Ascending aorta (tissue), 2 donors: Measurements from ENCODE around the gene CACNA2D3. TPM values are rescaled to one million over a fixed set of nuclear protein-coding genes. Genes with fewer than 3 reads are reported as not detected.

ENCODE experiments used
- DNase-seq, 2 donors: peaks; one replicate each; pipeline ENCODE4 v3.0.0-alpha.2; 2019; ENCODE audit warnings: low spot score in 2 of 2
- H3K27ac ChIP-seq, 2 donors: fragments of 200-600 bp; sonication (generic); one replicate each; pipeline ENCODE4 v1.5.1; 2016 to 2017; ENCODE audit warnings: mild to moderate bottlenecking in 1 of 2
- H3K27me3 ChIP-seq: fragments of 200-600 bp; sonication (generic); one replicate; pipeline ENCODE4 v1.5.1; 2017
- H3K36me3 ChIP-seq, 2 donors: fragments of 200-600 bp; sonication (generic); one replicate each; pipeline ENCODE4 v1.5.1; 2016
- H3K4me1 ChIP-seq, 2 donors: fragments of 200-600 bp; sonication (generic); one replicate each; pipeline ENCODE4 v1.5.1; 2016 to 2017; ENCODE audit warnings: mild to moderate bottlenecking in 1 of 2
- H3K4me3 ChIP-seq, 2 donors: fragments of 200-600 bp; sonication (generic); one replicate each; pipeline ENCODE4 v1.5.1; 2016 to 2017; ENCODE audit warnings: mild to moderate bottlenecking in 1 of 2
- H3K9me3 ChIP-seq, 2 donors: fragments of 200-600 bp; sonication (generic); one replicate each; pipeline ENCODE4 v1.5.1; 2016
- intact Hi-C: fragments of 100-400 bp; cut with DNase I; formaldehyde crosslinking; loops from one replicate; pipeline ENCODE4 v1.15.1; 2023
- total RNA-seq: library from RNA; depleted of rRNA; stranded (reverse); fragments of >200 nt; gene quantifications from one replicate; pipeline ENCODE4 v1.1.0, GENCODE V29; 2016
- TF ChIP-seq, protein P1 (sequence below), 3 experiments: fragments of 200-600 bp in 2 of 3; fragments of 450-650 bp in 1 of 3; sonication (generic) in 2 of 3; IDR thresholded peaks; one replicate each; pipeline ENCODE4 v1.5.1; 2016 to 2019; ENCODE audit warnings: antibody characterized with exemption in 3 of 3, mild to moderate bottlenecking in 1 of 3, moderate library complexity in 1 of 3

Gene CACNA2D3
- total RNA-seq, 1 donor from 2014 or later = not detected

DNA sequence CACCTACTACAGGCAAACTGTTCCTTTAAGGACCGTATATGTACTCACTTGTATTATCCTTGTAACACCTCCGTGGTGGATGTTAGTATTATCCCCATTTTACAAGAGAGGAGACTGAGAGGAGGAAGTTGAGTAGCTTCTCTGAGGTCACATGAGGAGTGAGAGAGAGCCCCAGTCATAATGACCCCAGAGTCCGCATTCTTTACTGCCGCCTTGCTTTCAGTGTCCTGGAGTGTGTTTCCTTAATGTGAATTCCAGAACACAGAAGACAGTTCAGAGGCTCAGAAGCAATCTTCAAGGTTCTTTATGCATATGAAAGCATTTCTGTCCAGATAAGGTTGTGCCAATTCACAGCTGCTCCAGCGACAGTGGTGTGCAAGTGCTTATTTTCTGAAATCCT lies 199.2 kb downstream of the CACNA2D3 start:
- TF ChIP-seq, protein P1, sequence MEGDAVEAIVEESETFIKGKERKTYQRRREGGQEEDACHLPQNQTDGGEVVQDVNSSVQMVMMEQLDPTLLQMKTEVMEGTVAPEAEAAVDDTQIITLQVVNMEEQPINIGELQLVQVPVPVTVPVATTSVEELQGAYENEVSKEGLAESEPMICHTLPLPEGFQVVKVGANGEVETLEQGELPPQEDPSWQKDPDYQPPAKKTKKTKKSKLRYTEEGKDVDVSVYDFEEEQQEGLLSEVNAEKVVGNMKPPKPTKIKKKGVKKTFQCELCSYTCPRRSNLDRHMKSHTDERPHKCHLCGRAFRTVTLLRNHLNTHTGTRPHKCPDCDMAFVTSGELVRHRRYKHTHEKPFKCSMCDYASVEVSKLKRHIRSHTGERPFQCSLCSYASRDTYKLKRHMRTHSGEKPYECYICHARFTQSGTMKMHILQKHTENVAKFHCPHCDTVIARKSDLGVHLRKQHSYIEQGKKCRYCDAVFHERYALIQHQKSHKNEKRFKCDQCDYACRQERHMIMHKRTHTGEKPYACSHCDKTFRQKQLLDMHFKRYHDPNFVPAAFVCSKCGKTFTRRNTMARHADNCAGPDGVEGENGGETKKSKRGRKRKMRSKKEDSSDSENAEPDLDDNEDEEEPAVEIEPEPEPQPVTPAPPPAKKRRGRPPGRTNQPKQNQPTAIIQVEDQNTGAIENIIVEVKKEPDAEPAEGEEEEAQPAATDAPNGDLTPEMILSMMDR (IDR thresholded peaks at IDR 0.05) = no peak
- no peaks in the 10 kb centered on the region for H3K9me3 ChIP-seq
- no peak overlapping the region for H3K27ac ChIP-seq
- no peaks in the 10 kb centered on the region for H3K36me3 ChIP-seq
- H3K27me3 ChIP-seq = no peaks in the 10 kb centered on the region
- intact Hi-C loops = no loop called here
- no peak for DNase-seq
- H3K4me3 ChIP-seq = no peak overlapping the region
- no peaks in the 10 kb centered on the region for H3K4me1 ChIP-seq

DNA sequence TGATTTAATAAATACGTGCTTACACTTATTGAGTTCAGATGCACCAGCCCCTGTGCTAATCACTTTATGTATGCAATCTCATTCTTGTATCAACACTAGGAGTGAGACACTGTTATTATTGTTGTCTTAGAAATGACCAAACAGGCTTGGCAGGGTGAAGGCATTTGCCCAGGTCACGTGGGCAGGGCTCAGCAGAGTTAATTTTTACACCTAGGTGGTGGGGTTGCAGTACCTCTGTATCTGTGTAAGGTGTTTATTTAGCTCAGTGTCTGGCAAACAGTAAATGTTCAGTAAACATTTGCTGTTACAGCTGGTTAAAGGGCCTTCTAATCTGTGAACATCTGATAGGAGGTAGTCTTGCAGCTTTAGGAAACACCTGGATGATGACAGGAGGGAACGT lies 200.0 kb downstream of the CACNA2D3 start:
- H3K27ac ChIP-seq = no peak overlapping the region
- H3K4me1 ChIP-seq = no peaks in the 10 kb centered on the region
- TF ChIP-seq, protein P1 (IDR thresholded peaks at IDR 0.05) = no peak
- H3K9me3 ChIP-seq = no peaks in the 10 kb centered on the region
- H3K36me3 ChIP-seq = no peaks in the 10 kb centered on the region
- H3K4me3 ChIP-seq = no peak overlapping the region
- no peaks in the 10 kb centered on the region for H3K27me3 ChIP-seq
- DNase-seq = no peak
- intact Hi-C loops = no loop called here

DNA sequence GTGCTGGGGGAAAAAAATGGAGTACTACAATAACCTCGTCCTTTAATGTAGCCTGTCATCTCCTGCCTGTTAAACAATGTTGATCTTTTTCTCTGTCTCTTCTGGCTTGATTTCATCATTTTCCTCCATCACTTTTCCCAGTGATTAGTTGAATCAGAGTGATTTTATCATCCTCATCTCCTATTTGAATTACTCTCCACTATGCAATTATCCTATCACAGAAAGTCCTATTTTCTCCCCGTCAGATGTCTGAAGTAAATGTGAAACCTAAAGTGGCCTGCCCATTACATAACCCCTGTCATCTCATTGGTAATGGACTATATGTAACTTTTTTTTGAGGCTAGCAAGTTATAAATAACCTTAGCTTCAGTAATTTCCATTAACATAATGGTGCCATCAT lies 201.8 kb downstream of the CACNA2D3 start:
- intact Hi-C loops = no loop called here
- H3K27ac ChIP-seq = no peak overlapping the region
- no peaks in the 10 kb centered on the region for H3K9me3 ChIP-seq
- TF ChIP-seq, protein P1 (IDR thresholded peaks at IDR 0.05) = no peak
- H3K4me1 ChIP-seq = no peaks in the 10 kb centered on the region
- DNase-seq = no peak
- H3K4me3 ChIP-seq = no peak overlapping the region
- H3K27me3 ChIP-seq = no peaks in the 10 kb centered on the region
- H3K36me3 ChIP-seq = no peaks in the 10 kb centered on the region

DNA sequence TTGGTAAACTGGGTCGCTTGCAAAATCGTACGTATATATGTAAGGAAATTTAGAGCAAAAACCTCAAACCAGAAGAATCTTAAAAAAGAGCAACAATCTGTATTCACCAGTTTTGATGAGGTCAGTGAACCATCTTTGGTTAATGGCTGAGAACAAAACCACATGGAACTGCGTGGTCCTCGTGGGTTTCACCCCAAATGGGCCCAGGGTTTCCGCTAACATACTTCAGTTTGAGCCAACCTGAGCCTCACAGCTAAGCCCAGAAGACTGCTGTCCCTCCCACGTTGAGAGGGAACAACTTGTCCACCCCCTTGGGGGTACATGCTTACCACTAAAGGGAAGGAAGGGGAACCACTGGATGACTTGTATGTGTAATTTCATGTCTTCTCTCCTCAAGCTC lies 204.6 kb downstream of the CACNA2D3 start:
- intact Hi-C loops = no loop called here
- Histone ChIP-seq H3K27ac (no peak overlapping the region), H3K36me3 (no peaks in the 10 kb centered on the region), H3K27me3 (no peaks in the 10 kb centered on the region), H3K4me1 (no peaks in the 10 kb centered on the region), H3K4me3 (no peak overlapping the region), H3K9me3 (no peaks in the 10 kb centered on the region)
- TF ChIP-seq, protein P1 (IDR thresholded peaks at IDR 0.05) = no peak
- DNase-seq = no peak

DNA sequence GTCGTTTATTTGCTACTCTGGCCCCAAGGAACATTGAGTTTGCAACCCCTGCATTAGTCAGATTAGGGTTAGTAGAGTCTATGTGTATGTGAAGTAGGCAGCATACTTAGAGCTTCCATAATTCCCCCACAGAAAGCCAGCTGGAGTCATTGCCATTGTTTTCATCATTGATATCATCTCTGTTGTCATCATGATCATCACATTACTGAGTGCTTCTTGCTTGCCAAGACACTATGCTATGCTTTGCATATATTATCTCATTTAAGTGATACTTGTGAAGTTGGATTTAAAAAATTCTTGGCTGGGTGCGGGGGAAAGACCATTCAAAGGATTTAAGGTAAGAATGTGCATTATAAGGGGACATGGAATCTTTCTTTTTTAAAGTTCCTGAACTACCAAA lies 209.0 kb downstream of the CACNA2D3 start:
- H3K36me3 ChIP-seq = no peaks in the 10 kb centered on the region
- no peak overlapping the region for H3K4me3 ChIP-seq
- no peak overlapping the region for H3K27ac ChIP-seq
- TF ChIP-seq, protein P1 (IDR thresholded peaks at IDR 0.05) = no peak
- H3K9me3 ChIP-seq = no peaks in the 10 kb centered on the region
- intact Hi-C loops = no loop called here
- H3K27me3 ChIP-seq = no peaks in the 10 kb centered on the region
- H3K4me1 ChIP-seq = no peaks in the 10 kb centered on the region
- no peak for DNase-seq

GRCh38 chr3:54337846-54338245 lies 215.5 kb downstream of the CACNA2D3 start:
- H3K36me3 ChIP-seq = no peaks in the 10 kb centered on the region
- H3K27me3 ChIP-seq = no peaks in the 10 kb centered on the region
- H3K27ac ChIP-seq = no peak overlapping the region
- DNase-seq = no peak
- TF ChIP-seq, protein P1 (IDR thresholded peaks at IDR 0.05) = no peak
- no peaks in the 10 kb centered on the region for H3K9me3 ChIP-seq
- H3K4me1 ChIP-seq = no peaks in the 10 kb centered on the region
- no peak overlapping the region for H3K4me3 ChIP-seq
- intact Hi-C loops = no loop called here
